Keratinocyte (primary cell): ENCODE measurements around the gene ARMC9. TPM values are rescaled to one million over a fixed set of nuclear protein-coding genes. Genes with fewer than 3 reads are reported as not detected.

Experiments used
- DNase-seq: peaks from one replicate; pipeline ENCODE4 v3.0.0-alpha.2; 2011; ENCODE audit warnings: low read depth, missing footprints, low spot score
- FAIRE-seq: peaks from 2 replicates; lab custom pipeline; 2011; peaks lifted over from hg19 to GRCh38; lab: Jason Lieb, UNC
- H2AFZ ChIP-seq: 2 replicates; pipeline ENCODE4 v1.6.0; 2012; ENCODE audit warnings: low read length, control low read depth, inconsistent platforms; ENCODE audit not compliant: control insufficient read depth
- H3K27ac ChIP-seq: 2 replicates; pipeline ENCODE4 v1.5.1; 2011; ENCODE audit warnings: low read length; ENCODE audit not compliant: control insufficient read depth, insufficient read depth
- H3K27me3 ChIP-seq: 3 replicates; pipeline ENCODE4 v1.6.0; 2011; ENCODE audit warnings: low read length; ENCODE audit not compliant: control insufficient read depth, insufficient read depth; ENCODE audit errors: extremely low read depth
- H3K36me3 ChIP-seq, 2 experiments: 2 replicates in 1 of 2; 3 replicates in 1 of 2; pipeline ENCODE4 v1.5.1; 2011; ENCODE audit warnings: low read length in 2 of 2, mild to moderate bottlenecking in 1 of 2; ENCODE audit not compliant: control insufficient read depth in 2 of 2, insufficient read depth in 2 of 2; ENCODE audit errors: extremely low read depth in 1 of 2
- H3K4me1 ChIP-seq: 3 replicates; pipeline ENCODE4 v1.5.1; 2011; ENCODE audit warnings: low read length; ENCODE audit not compliant: control insufficient read depth, insufficient read depth; ENCODE audit errors: extremely low read depth
- H3K4me2 ChIP-seq: 3 replicates; pipeline ENCODE4 v1.6.0; 2011; ENCODE audit warnings: low read depth, low read length; ENCODE audit not compliant: control insufficient read depth, insufficient read depth; ENCODE audit errors: extremely low read depth
- H3K4me3 ChIP-seq, 3 experiments: fragments of 200-600 bp in 1 of 3; sonication (generic) in 1 of 3; 2 replicates in 2 of 3; 3 replicates in 1 of 3; pipeline ENCODE4 v1.5.1; 2011 to 2016; ENCODE audit warnings: low read length in 3 of 3, mild to moderate bottlenecking in 3 of 3, control low read depth in 2 of 3, inconsistent platforms in 1 of 3, low read depth in 1 of 3, mixed read lengths in 1 of 3, mixed run types in 1 of 3, moderate library complexity in 1 of 3; ENCODE audit not compliant: control insufficient read depth in 2 of 3, insufficient read depth in 2 of 3; ENCODE audit errors: extremely low read depth in 1 of 3
- H3K79me2 ChIP-seq: 2 replicates; pipeline ENCODE4 v1.6.0; 2012; ENCODE audit warnings: low read length; ENCODE audit not compliant: control insufficient read depth, insufficient read depth
- H3K9ac ChIP-seq: 3 replicates; pipeline ENCODE4 v1.6.0; 2011; ENCODE audit warnings: low read length; ENCODE audit not compliant: control insufficient read depth, insufficient read depth; ENCODE audit errors: extremely low read depth
- H3K9me1 ChIP-seq: 3 replicates; pipeline ENCODE4 v1.6.0; 2011; ENCODE audit warnings: low read length; ENCODE audit not compliant: control insufficient read depth, insufficient read depth; ENCODE audit errors: extremely low read depth
- H3K9me3 ChIP-seq: 2 replicates; pipeline ENCODE4 v1.5.1; 2012; ENCODE audit warnings: low read depth, low read length; ENCODE audit not compliant: control insufficient read depth
- H4K20me1 ChIP-seq: 3 replicates; pipeline ENCODE4 v1.6.0; 2011; ENCODE audit warnings: low read length; ENCODE audit not compliant: control insufficient read depth, insufficient read depth; ENCODE audit errors: extremely low read depth
- CTCF ChIP-seq, 3 experiments: IDR thresholded peaks in 1 of 3; conservative IDR thresholded peaks in 1 of 3; optimal IDR thresholded peaks in 1 of 3; 2 replicates in 2 of 3; 3 replicates in 1 of 3; pipeline versions ENCODE3 to v1.5.1; 2011; ENCODE audit warnings: low read length in 3 of 3, mild to moderate bottlenecking in 3 of 3, moderate library complexity in 2 of 3, control low read depth in 1 of 3, inconsistent platforms in 1 of 3; ENCODE audit not compliant: insufficient read depth in 2 of 3; ENCODE audit errors: extremely low read depth in 1 of 3
- EZH2 ChIP-seq: IDR thresholded peaks from one replicate; pipeline ENCODE4 v1.6.1; 2012; ENCODE audit warnings: inconsistent platforms, mild to moderate bottlenecking, low read length, moderate library complexity
- dilution Hi-C: fragments of 300-500 bp; cut with MboI; formaldehyde crosslinking; loops from one replicate; pipeline ENCODE4 v1.7.0; 2020; ENCODE audit warnings: low sequenced_read_pairs; ENCODE audit not compliant: extremely low pct_ligation_motif_present
- polyA plus RNA-seq, 5 experiments: library from polyadenylated mRNA; depleted of rRNA in 3 of 5; stranded (reverse) in 3 of 5; stranded (forward) in 1 of 5; unstranded in 1 of 5; fragments of >200 nt; gene quantifications; 1 replicate in 1 of 5; 2 replicates in 3 of 5; 3 replicates in 1 of 5; pipeline versions ENCODE4 v1.2.1 to v1.2.3, GENCODE V29; 2011 to 2012; ENCODE audit warnings: missing spikeins in 2 of 5, low read depth in 1 of 5, low replicate concordance in 1 of 5

ARMC9 gene
- polyA plus RNA-seq, 1 donor (not counting 4 experiments of a cell fraction or from before 2014, with no cell fraction given): 16.2 TPM

DNA sequence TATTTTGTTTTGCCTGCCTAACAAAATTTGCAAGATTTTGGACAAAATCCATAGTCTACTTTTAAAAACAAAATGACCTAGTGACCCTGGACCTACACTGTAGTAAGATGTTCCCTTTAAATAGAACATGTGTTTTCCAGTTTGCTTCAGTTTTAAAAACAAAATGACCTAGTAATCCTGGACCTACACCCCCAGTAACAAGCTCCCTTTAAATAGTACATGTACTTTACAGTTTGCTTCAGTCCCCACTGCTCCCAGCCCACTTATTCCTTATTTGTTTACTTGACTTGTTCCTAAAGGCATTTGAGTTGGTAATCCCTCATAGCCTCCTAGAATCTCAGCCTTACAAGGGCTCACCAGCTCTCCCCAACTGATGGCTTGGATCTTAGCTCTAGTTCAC lies 39.1 kb upstream of the ARMC9 start:
- H3K4me2 ChIP-seq: no peak overlapping the region
- H3K27me3 ChIP-seq: no peaks in the 10 kb centered on the region
- H3K9me3 ChIP-seq: no peaks in the 10 kb centered on the region
- no peaks in the 10 kb centered on the region for H3K9me1 ChIP-seq
- no peak overlapping the region for H3K27ac ChIP-seq
- dilution Hi-C loops: no loop called here
- DNase-seq (no peak), FAIRE-seq (no peak)
- no peak overlapping the region for H3K9ac ChIP-seq
- no peak overlapping the region for H3K4me3 ChIP-seq
- peaks cover 5 to 9% of the 10 kb centered on the region in 2 experiments for H3K36me3 ChIP-seq
- no peaks in the 10 kb centered on the region for H3K4me1 ChIP-seq
- no peak for TF ChIP-seq EZH2
- no peak for TF ChIP-seq CTCF (optimal IDR thresholded peaks at IDR 0.05 in 1 of 3, IDR thresholded peaks at IDR 0.05 in 1 of 3, conservative IDR thresholded peaks at IDR 0.05 in 1 of 3; ENCODE audit: extremely low read depth in 1 of 3, insufficient read depth in 2 of 3, low read length in 3 of 3)
- no peak overlapping the region for H2AFZ ChIP-seq
- H3K79me2 ChIP-seq: no peaks in the 10 kb centered on the region
- H4K20me1 ChIP-seq: no peaks in the 10 kb centered on the region

- no peak overlapping the region for H3K9ac ChIP-seq
- no peak overlapping the region for H3K27ac ChIP-seq
- peaks cover 5 to 15% of the 10 kb centered on the region in 2 experiments for H3K36me3 ChIP-seq
- no peak overlapping the region for H2AFZ ChIP-seq
- H3K27me3 ChIP-seq: no peaks in the 10 kb centered on the region
- H3K4me1 ChIP-seq: no peaks in the 10 kb centered on the region
- FAIRE-seq (no peak), DNase-seq (no peak)
- no peak overlapping the region for H3K4me2 ChIP-seq
- H3K4me3 ChIP-seq: no peak overlapping the region
- no peaks in the 10 kb centered on the region for H3K9me1 ChIP-seq
- no peaks in the 10 kb centered on the region for H4K20me1 ChIP-seq
- no peaks in the 10 kb centered on the region for H3K79me2 ChIP-seq
- TF ChIP-seq CTCF (optimal IDR thresholded peaks at IDR 0.05 in 1 of 3, IDR thresholded peaks at IDR 0.05 in 1 of 3, conservative IDR thresholded peaks at IDR 0.05 in 1 of 3; ENCODE audit: extremely low read depth in 1 of 3, insufficient read depth in 2 of 3, low read length in 3 of 3) (no peak), EZH2 (no peak)
- H3K9me3 ChIP-seq: no peaks in the 10 kb centered on the region
- dilution Hi-C loops: no loop called here
Observed at GRCh38 chr2:231160701-231161100, 37.7 kb upstream of the ARMC9 start.
